A549 (cell line): ENCODE data around the gene PDE4D. TPM values are rescaled to one million over a fixed set of nuclear protein-coding genes. Genes with fewer than 3 reads are reported as not detected.

ENCODE experiments used
- ATAC-seq, 2 experiments: fragments of 200-7000 bp in 1 of 2; fragments of >200 bp in 1 of 2; cut with Nextera tagmentation in 1 of 2; cut with Tn5 transposase in 1 of 2; 3 replicates each; pipeline versions ENCODE4 v1.8.0 to v1.9.1; 2018 to 2020; ENCODE audit warnings: mild to moderate bottlenecking in 1 of 2, moderate library complexity in 1 of 2
- CTCF ChIA-PET: fragments of 300-600 bp; sonication (Branson Sonifier 250); formaldehyde crosslinking; extraction: SDS; loops from one replicate; lab custom pipeline; 2021; ENCODE audit warnings: antibody characterized with exemption, inconsistent platforms; lab: Yijun Ruan, JAX
- POLR2A ChIA-PET: fragments of 350-600 bp; formaldehyde crosslinking; extraction: SDS; loops from one replicate; lab custom pipeline; 2021; ENCODE audit warnings: antibody characterized with exemption, inconsistent platforms; lab: Yijun Ruan, JAX
- DNase-seq, 2 experiments: peaks; one replicate each; pipeline versions ENCODE4 v3.0.0 to v3.0.0-alpha.2; 2011 to 2016; ENCODE audit warnings: low read depth in 1 of 2, low spot score in 1 of 2
- FAIRE-seq: peaks from 2 replicates; lab custom pipeline; 2011; peaks lifted over from hg19 to GRCh38; lab: Jason Lieb, UNC
- H3K27ac ChIP-seq, 2 experiments: fragments of >200 bp; sonication (Bioruptor Twin); formaldehyde crosslinking; 3 replicates each; pipeline ENCODE4 v1.5.1; 2016 to 2017
- H3K4me1 ChIP-seq: fragments of >200 bp; sonication (Bioruptor Twin); formaldehyde crosslinking; 3 replicates; pipeline ENCODE4 v1.6.1; 2016
- H3K4me2 ChIP-seq: fragments of >200 bp; sonication (Bioruptor Twin); formaldehyde crosslinking; 3 replicates; pipeline ENCODE4 v1.6.1; 2016
- H3K4me3 ChIP-seq: fragments of >200 bp; sonication (Bioruptor Twin); formaldehyde crosslinking; 3 replicates; pipeline ENCODE4 v1.5.1; 2016
- H3K9me3 ChIP-seq: fragments of >200 bp; sonication (Bioruptor Twin); formaldehyde crosslinking; 3 replicates; pipeline ENCODE4 v1.6.1; 2016
- BHLHE40 ChIP-seq: IDR thresholded peaks from 2 replicates; pipeline ENCODE4 v1.6.1; 2012; ENCODE audit warnings: low read depth, low read length, inconsistent platforms
- CBX8 ChIP-seq: fragments of 200-600 bp; sonication (generic); IDR thresholded peaks from 2 replicates; pipeline ENCODE4 v1.6.1; 2016
- CEBPB ChIP-seq, 2 experiments: fragments of >200 bp in 1 of 2; sonication (Bioruptor Twin) in 1 of 2; formaldehyde crosslinking in 1 of 2; IDR thresholded peaks; 2 replicates each; pipeline ENCODE4 v1.6.1; 2012 to 2016
- CHD4 ChIP-seq: fragments of 200-600 bp; sonication (generic); IDR thresholded peaks from 2 replicates; pipeline ENCODE4 v1.6.1; 2016; ENCODE audit warnings: antibody characterized with exemption, mild to moderate bottlenecking, borderline replicate concordance
- EHF ChIP-seq: fragments of 250-450 bp; sonication (Bioruptor Pico); IDR thresholded peaks from 2 replicates; pipeline ENCODE4 v1.5.0; 2020; ENCODE audit warnings: mild to moderate bottlenecking
- EHMT2 ChIP-seq: fragments of 200-600 bp; sonication (generic); IDR thresholded peaks from 2 replicates; pipeline ENCODE4 v1.6.1; 2016; ENCODE audit warnings: antibody characterized with exemption, low read depth, mild to moderate bottlenecking, moderate library complexity
- ELK1 ChIP-seq: fragments of 150-350 bp; IDR thresholded peaks from 2 replicates; pipeline ENCODE4 v1.6.1; 2014; ENCODE audit warnings: low read depth, mild to moderate bottlenecking, low read length
- FOSB ChIP-seq: fragments of 250-450 bp; sonication (Bioruptor Pico); IDR thresholded peaks from 2 replicates; pipeline ENCODE4 v1.5.0; 2020; ENCODE audit warnings: mild to moderate bottlenecking, moderate library complexity
- FOSL2 ChIP-seq, 2 experiments: fragments of 450-650 bp in 1 of 2; fragments of >200 bp in 1 of 2; sonication (Bioruptor Twin) in 1 of 2; formaldehyde crosslinking; IDR thresholded peaks; 2 replicates each; pipeline versions ENCODE4 v1.5.0 to v1.6.1; 2016 to 2020; ENCODE audit warnings: mild to moderate bottlenecking in 1 of 2, moderate library complexity in 1 of 2
- FOXS1 ChIP-seq: fragments of 250-450 bp; sonication (Bioruptor Pico); IDR thresholded peaks from 2 replicates; pipeline ENCODE4 v1.5.0; 2020; ENCODE audit warnings: mild to moderate bottlenecking, moderate library complexity
- HDAC2 ChIP-seq: fragments of 200-600 bp; sonication (generic); IDR thresholded peaks from 2 replicates; pipeline ENCODE4 v1.6.1; 2016
- HEYL ChIP-seq: fragments of 250-450 bp; sonication (Bioruptor Pico); IDR thresholded peaks from 2 replicates; pipeline ENCODE4 v1.8.0; 2021; ENCODE audit warnings: mild to moderate bottlenecking, moderate library complexity
- HMGXB4 ChIP-seq: fragments of 250-450 bp; sonication (Bioruptor Pico); IDR thresholded peaks from 2 replicates; pipeline ENCODE4 v1.5.0; 2021; ENCODE audit warnings: mild to moderate bottlenecking, moderate library complexity, borderline replicate concordance
- HOXB13 ChIP-seq: fragments of 250-450 bp; sonication (Bioruptor Pico); IDR thresholded peaks from 2 replicates; pipeline ENCODE4 v1.5.0; 2020; ENCODE audit warnings: low read depth, mild to moderate bottlenecking, moderate library complexity
- HOXB5 ChIP-seq: fragments of 250-450 bp; sonication (Bioruptor Pico); IDR thresholded peaks from 2 replicates; pipeline ENCODE4 v1.5.0; 2020; ENCODE audit warnings: mild to moderate bottlenecking, moderate library complexity
- JUNB ChIP-seq: fragments of >200 bp; sonication (Bioruptor Twin); formaldehyde crosslinking; IDR thresholded peaks from 2 replicates; pipeline ENCODE4 v1.6.1; 2016
- KDM1A ChIP-seq: fragments of 200-600 bp; sonication (generic); IDR thresholded peaks from 2 replicates; pipeline ENCODE4 v1.6.1; 2016; ENCODE audit warnings: low read depth, mild to moderate bottlenecking
- KDM5A ChIP-seq: fragments of 200-600 bp; sonication (generic); IDR thresholded peaks from 2 replicates; pipeline ENCODE4 v1.6.1; 2016; ENCODE audit warnings: antibody characterized with exemption, mild to moderate bottlenecking
- MAFK ChIP-seq: fragments of 450-650 bp; IDR thresholded peaks from 2 replicates; pipeline ENCODE4 v1.6.1; 2014; ENCODE audit not compliant: partially characterized antibody
- MYC ChIP-seq: IDR thresholded peaks from 2 replicates; pipeline ENCODE4 v1.6.1; 2012; ENCODE audit warnings: mild to moderate bottlenecking, inconsistent platforms, low read length, improper control_type of control experiment, borderline replicate concordance
- NFE2L2 ChIP-seq: fragments of 150-350 bp; conservative IDR thresholded peaks from 2 replicates; pipeline ENCODE4 v1.6.1; 2014; ENCODE audit warnings: low read length
- NPAS2 ChIP-seq: fragments of 250-450 bp; sonication (Bioruptor Pico); IDR thresholded peaks from 2 replicates; pipeline ENCODE4 v1.8.0; 2022; ENCODE audit warnings: mild to moderate bottlenecking, moderate library complexity, borderline replicate concordance
- NR3C1 ChIP-seq: fragments of >200 bp; sonication (Bioruptor Twin); formaldehyde crosslinking; IDR thresholded peaks from 3 replicates; pipeline ENCODE4 v1.6.1; 2017
- PHF8 ChIP-seq: fragments of 200-600 bp; sonication (generic); IDR thresholded peaks from 2 replicates; pipeline ENCODE4 v1.6.1; 2016; ENCODE audit warnings: low read depth, mild to moderate bottlenecking, antibody characterized with exemption, moderate library complexity, borderline replicate concordance
- POLR2AphosphoS2 ChIP-seq: conservative IDR thresholded peaks from 2 replicates; pipeline ENCODE4 v1.6.1; 2012; ENCODE audit warnings: low read length, improper control_type of control experiment, inconsistent platforms
- RAD21 ChIP-seq, 2 experiments: fragments of >200 bp in 1 of 2; sonication (Bioruptor Twin) in 1 of 2; formaldehyde crosslinking in 1 of 2; IDR thresholded peaks in 1 of 2; conservative IDR thresholded peaks in 1 of 2; 2 replicates in 1 of 2; 3 replicates in 1 of 2; pipeline ENCODE4 v1.6.1; 2012 to 2018; ENCODE audit warnings: inconsistent platforms in 1 of 2
- RCOR1 ChIP-seq: fragments of 150-350 bp; IDR thresholded peaks from 2 replicates; pipeline ENCODE4 v1.6.1; 2014; ENCODE audit warnings: antibody characterized with exemption, low read length, low read depth
- ZC3H11A ChIP-seq: fragments of 450-650 bp; IDR thresholded peaks from 2 replicates; pipeline ENCODE4 v1.6.1; 2014; ENCODE audit warnings: antibody characterized with exemption, mild to moderate bottlenecking
- WGBS: methylation state at CpG from one replicate; pipeline ENCODE4 v1.1.6; 2017; ENCODE audit errors: missing lambda C conversion rate; 5-methylcytosine and 5-hydroxymethylcytosine counted together
- polyA plus RNA-seq, 4 experiments: library from polyadenylated mRNA; depleted of rRNA in 3 of 4; stranded (reverse); fragments of >200 nt; fragmentation: RNase III in 1 of 4; extraction: RNeasy Plus Mini Kit Qiagen cat#74134 plus additional on column Dnase treatment in 1 of 4; gene quantifications; 2 replicates in 3 of 4; 3 replicates in 1 of 4; pipeline ENCODE4 v1.2.3, GENCODE V29; 2011 to 2017
- TF ChIP-seq, protein P1 (sequence below): IDR thresholded peaks from 2 replicates; pipeline ENCODE4 v1.6.1; 2012
- TF ChIP-seq, protein P2 (sequence below): IDR thresholded peaks from 2 replicates; pipeline ENCODE4 v1.6.1; 2012

PDE4D gene
- polyA plus RNA-seq, 2 of the 4 experiments (the other 2 are of a cell fraction), result 74.0 to 213 TPM

DNA sequence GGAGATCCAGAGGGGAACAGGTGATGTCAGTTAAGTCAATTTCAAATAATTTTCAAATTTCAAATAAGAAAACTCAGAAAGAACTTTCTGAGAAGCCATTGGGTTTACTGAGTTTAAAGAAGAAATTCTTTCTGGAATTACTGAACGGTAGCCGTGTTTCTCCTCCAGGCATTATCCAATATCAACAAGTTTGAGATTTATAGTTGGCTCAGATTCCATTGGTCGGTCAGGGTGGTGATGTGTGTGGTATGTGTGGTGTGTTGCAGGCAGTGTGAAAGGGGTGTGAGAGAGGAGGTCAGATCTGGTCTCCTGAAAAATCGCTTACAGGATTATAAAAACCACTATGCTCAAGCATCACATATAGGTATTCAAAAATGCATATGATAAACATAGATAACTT lies 60.1 kb downstream of the PDE4D start:
- Histone ChIP-seq H3K4me1 (no peaks in the 10 kb centered on the region), H3K27ac (no peak overlapping the region), H3K4me2 (no peak overlapping the region), H3K4me3 (no peak overlapping the region), H3K9me3 (no peaks in the 10 kb centered on the region)
- ChIA-PET POLR2A (no interaction called here), CTCF (no interaction called here)
- DNase-seq, result no peak
- FAIRE-seq, result no peak
- WGBS, result 37% methylated on average over 4 of the region's 4 CpGs
- TF ChIP-seq FOXS1 (CRISPR knock-in tag), result no peak
- no peak for TF ChIP-seq RAD21 (conservative IDR thresholded peaks at IDR 0.05 in 1 of 2, IDR thresholded peaks at IDR 0.05 in 1 of 2)
- no peak for TF ChIP-seq HOXB5 (CRISPR knock-in tag)
- no peak for TF ChIP-seq EHF (CRISPR knock-in tag)
- TF ChIP-seq KDM5A, result no peak
- TF ChIP-seq NR3C1, result no peak
- no peak for TF ChIP-seq FOSL2 (IDR thresholded peaks at IDR 0.05)
- no peak for TF ChIP-seq FOSL2 (CRISPR knock-in tag; IDR thresholded peaks at IDR 0.05)
- TF ChIP-seq MAFK, result no peak
- no peak for TF ChIP-seq KDM1A
- TF ChIP-seq NFE2L2, result no peak
- TF ChIP-seq CBX8, result no peak
- no peak for TF ChIP-seq HEYL (CRISPR knock-in tag)
- TF ChIP-seq ZC3H11A, result no peak
- no peak for TF ChIP-seq JUNB
- TF ChIP-seq, protein P1, sequence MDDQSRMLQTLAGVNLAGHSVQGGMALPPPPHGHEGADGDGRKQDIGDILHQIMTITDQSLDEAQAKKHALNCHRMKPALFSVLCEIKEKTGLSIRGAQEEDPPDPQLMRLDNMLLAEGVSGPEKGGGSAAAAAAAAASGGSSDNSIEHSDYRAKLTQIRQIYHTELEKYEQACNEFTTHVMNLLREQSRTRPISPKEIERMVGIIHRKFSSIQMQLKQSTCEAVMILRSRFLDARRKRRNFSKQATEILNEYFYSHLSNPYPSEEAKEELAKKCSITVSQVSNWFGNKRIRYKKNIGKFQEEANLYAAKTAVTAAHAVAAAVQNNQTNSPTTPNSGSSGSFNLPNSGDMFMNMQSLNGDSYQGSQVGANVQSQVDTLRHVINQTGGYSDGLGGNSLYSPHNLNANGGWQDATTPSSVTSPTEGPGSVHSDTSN, result no peak
- TF ChIP-seq FOSB (CRISPR knock-in tag), result no peak
- no peak for TF ChIP-seq PHF8
- TF ChIP-seq RCOR1, result no peak
- no peak for TF ChIP-seq HMGXB4
- no peak for TF ChIP-seq CHD4
- ATAC-seq, result no peak

GRCh38 chr5:59832577-59833301 lies 60.8 kb downstream of the PDE4D start:
- ChIA-PET CTCF (no interaction called here), POLR2A (no interaction called here)
- Histone ChIP-seq H3K9me3 (no peaks in the 10 kb centered on the region), H3K27ac (no peak overlapping the region), H3K4me1 (no peaks in the 10 kb centered on the region), H3K4me2 (no peak overlapping the region), H3K4me3 (no peak overlapping the region)
- DNase-seq, result no peak
- WGBS, result 48% methylated on average over 7 of the region's 7 CpGs
- FAIRE-seq, result no peak
- ATAC-seq, result no peak
- TF ChIP-seq NPAS2 (CRISPR knock-in tag) (no peak), EHMT2 (no peak), BHLHE40 (no peak), ELK1 (no peak), NR3C1 (no peak), HDAC2 (no peak), HOXB13 (no peak), MYC (no peak), CEBPB (IDR thresholded peaks at IDR 0.05) (no peak), POLR2AphosphoS2 (no peak)
- TF ChIP-seq, protein P2, sequence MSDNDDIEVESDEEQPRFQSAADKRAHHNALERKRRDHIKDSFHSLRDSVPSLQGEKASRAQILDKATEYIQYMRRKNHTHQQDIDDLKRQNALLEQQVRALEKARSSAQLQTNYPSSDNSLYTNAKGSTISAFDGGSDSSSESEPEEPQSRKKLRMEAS, result no peak
